Measurements from ENCODE around the gene TANGO6. TPM values are rescaled to one million over a fixed set of nuclear protein-coding genes. Genes with fewer than 3 reads are reported as not detected.
A peak's percentile ranks its signal among the peaks of the same experiment; 100 is the strongest.

TANGO6 gene
- total and polyA plus RNA-seq, 10 of the 15 experiments (the other 5 are each of a cell fraction or from before 2014, with no cell fraction given) = 1.1 to 20.6 (median 11.0) TPM

DNA sequence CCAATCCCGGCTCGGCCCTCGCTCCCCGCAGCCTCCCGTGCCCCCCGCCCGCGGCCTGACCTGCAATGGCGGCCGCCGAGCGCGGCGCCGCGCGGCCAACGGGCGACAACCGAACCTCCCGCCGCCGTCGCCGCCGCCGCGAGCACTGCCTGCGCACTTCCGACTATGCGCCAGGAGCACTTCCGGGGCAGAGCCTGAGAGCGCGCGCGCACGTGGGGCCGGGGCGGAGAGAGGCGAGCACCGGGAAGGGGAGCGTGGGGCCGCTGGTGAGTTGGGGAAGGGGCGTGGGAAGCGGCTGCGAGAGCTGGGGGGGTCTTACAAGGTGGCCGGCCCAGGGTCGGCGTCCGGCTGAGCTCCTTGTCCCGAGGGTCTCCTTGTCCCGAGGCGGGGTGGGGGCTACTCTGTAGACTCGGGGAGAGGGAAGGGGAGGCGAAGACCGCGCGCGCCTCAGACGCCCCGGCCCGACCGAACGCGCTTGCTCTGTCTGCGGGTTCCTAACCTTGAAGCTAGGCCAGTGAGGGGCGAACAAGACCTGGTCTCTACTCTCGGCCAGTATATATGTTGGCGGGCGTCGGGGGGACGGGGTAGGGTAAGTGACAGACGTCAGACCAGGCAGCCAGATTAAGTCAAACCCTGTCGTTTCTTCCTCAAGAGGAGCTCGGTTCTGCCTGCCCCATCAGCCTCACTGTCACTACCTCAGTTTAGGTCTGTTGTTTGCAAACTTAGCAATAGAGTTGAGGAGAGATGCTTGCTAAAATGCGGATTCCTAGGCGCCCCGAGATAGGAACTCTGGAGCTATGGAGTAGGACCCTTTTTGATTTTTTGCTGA lies 289.3 kb downstream of the TANGO6 start, which contains the start of the genes CHTF8 and UTP4 (continued):
- TF ChIP-seq, protein P1, sequence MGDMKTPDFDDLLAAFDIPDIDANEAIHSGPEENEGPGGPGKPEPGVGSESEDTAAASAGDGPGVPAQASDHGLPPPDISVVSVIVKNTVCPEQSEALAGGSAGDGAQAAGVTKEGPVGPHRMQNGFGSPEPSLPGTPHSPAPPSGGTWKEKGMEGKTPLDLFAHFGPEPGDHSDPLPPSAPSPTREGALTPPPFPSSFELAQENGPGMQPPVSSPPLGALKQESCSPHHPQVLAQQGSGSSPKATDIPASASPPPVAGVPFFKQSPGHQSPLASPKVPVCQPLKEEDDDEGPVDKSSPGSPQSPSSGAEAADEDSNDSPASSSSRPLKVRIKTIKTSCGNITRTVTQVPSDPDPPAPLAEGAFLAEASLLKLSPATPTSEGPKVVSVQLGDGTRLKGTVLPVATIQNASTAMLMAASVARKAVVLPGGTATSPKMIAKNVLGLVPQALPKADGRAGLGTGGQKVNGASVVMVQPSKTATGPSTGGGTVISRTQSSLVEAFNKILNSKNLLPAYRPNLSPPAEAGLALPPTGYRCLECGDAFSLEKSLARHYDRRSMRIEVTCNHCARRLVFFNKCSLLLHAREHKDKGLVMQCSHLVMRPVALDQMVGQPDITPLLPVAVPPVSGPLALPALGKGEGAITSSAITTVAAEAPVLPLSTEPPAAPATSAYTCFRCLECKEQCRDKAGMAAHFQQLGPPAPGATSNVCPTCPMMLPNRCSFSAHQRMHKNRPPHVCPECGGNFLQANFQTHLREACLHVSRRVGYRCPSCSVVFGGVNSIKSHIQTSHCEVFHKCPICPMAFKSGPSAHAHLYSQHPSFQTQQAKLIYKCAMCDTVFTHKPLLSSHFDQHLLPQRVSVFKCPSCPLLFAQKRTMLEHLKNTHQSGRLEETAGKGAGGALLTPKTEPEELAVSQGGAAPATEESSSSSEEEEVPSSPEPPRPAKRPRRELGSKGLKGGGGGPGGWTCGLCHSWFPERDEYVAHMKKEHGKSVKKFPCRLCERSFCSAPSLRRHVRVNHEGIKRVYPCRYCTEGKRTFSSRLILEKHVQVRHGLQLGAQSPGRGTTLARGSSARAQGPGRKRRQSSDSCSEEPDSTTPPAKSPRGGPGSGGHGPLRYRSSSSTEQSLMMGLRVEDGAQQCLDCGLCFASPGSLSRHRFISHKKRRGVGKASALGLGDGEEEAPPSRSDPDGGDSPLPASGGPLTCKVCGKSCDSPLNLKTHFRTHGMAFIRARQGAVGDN (IDR thresholded peaks at IDR 0.05) = peak; percentile 85
- TF ChIP-seq, protein P2, sequence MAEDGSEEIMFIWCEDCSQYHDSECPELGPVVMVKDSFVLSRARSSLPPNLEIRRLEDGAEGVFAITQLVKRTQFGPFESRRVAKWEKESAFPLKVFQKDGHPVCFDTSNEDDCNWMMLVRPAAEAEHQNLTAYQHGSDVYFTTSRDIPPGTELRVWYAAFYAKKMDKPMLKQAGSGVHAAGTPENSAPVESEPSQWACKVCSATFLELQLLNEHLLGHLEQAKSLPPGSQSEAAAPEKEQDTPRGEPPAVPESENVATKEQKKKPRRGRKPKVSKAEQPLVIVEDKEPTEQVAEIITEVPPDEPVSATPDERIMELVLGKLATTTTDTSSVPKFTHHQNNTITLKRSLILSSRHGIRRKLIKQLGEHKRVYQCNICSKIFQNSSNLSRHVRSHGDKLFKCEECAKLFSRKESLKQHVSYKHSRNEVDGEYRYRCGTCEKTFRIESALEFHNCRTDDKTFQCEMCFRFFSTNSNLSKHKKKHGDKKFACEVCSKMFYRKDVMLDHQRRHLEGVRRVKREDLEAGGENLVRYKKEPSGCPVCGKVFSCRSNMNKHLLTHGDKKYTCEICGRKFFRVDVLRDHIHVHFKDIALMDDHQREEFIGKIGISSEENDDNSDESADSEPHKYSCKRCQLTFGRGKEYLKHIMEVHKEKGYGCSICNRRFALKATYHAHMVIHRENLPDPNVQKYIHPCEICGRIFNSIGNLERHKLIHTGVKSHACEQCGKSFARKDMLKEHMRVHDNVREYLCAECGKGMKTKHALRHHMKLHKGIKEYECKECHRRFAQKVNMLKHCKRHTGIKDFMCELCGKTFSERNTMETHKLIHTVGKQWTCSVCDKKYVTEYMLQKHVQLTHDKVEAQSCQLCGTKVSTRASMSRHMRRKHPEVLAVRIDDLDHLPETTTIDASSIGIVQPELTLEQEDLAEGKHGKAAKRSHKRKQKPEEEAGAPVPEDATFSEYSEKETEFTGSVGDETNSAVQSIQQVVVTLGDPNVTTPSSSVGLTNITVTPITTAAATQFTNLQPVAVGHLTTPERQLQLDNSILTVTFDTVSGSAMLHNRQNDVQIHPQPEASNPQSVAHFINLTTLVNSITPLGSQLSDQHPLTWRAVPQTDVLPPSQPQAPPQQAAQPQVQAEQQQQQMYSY (CRISPR knock-in tag; IDR thresholded peaks at IDR 0.05) = no peak
- TF ChIP-seq SREBF1 (IDR thresholded peaks at IDR 0.05; ENCODE audit: low read length) (no peak; the same call in 1 of the 2 replicates), FOS (IDR thresholded peaks at IDR 0.05; ENCODE audit: borderline replicate concordance, extremely low read depth, insufficient read length) (no peak), NRF1 (conservative IDR thresholded peaks at IDR 0.05; ENCODE audit: low read depth, low read length) (peak; percentile 44), RCOR1 (conservative IDR thresholded peaks at IDR 0.05; ENCODE audit: low read depth, low read length) (no peak), FOXM1 (IDR thresholded peaks at IDR 0.05; ENCODE audit: low read depth, low read length) (no peak), TCF12 (IDR thresholded peaks at IDR 0.05; ENCODE audit: low read depth, low read length) (peak; percentile 56; the same call in 1 of the 2 replicates), PAX8 (IDR thresholded peaks at IDR 0.05) (no peak), SMAD5 (IDR thresholded peaks at IDR 0.05; ENCODE audit: low read depth) (peak; percentile 86), RB1 (IDR thresholded peaks at IDR 0.05; ENCODE audit: borderline replicate concordance) (peak; percentile 71; the same call in 1 of the 2 replicates), ZZZ3 (IDR thresholded peaks at IDR 0.05; ENCODE audit: control insufficient read depth, insufficient read length, low read depth) (no peak), CHD4 (IDR thresholded peaks at IDR 0.05) (no peak), KAT2A (conservative IDR thresholded peaks at IDR 0.05; ENCODE audit: control insufficient read depth, low read depth, low read length) (no peak), HDAC2 (IDR thresholded peaks at IDR 0.05) (no peak)
- TF ChIP-seq, protein P3, sequence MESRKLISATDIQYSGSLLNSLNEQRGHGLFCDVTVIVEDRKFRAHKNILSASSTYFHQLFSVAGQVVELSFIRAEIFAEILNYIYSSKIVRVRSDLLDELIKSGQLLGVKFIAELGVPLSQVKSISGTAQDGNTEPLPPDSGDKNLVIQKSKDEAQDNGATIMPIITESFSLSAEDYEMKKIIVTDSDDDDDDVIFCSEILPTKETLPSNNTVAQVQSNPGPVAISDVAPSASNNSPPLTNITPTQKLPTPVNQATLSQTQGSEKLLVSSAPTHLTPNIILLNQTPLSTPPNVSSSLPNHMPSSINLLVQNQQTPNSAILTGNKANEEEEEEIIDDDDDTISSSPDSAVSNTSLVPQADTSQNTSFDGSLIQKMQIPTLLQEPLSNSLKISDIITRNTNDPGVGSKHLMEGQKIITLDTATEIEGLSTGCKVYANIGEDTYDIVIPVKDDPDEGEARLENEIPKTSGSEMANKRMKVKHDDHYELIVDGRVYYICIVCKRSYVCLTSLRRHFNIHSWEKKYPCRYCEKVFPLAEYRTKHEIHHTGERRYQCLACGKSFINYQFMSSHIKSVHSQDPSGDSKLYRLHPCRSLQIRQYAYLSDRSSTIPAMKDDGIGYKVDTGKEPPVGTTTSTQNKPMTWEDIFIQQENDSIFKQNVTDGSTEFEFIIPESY (IDR thresholded peaks at IDR 0.05) = no peak
- TF ChIP-seq, protein P4, sequence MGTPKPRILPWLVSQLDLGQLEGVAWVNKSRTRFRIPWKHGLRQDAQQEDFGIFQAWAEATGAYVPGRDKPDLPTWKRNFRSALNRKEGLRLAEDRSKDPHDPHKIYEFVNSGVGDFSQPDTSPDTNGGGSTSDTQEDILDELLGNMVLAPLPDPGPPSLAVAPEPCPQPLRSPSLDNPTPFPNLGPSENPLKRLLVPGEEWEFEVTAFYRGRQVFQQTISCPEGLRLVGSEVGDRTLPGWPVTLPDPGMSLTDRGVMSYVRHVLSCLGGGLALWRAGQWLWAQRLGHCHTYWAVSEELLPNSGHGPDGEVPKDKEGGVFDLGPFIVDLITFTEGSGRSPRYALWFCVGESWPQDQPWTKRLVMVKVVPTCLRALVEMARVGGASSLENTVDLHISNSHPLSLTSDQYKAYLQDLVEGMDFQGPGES (IDR thresholded peaks at IDR 0.05) = no peak
